ENCODE data around the gene CCNA1. TPM values are rescaled to one million over a fixed set of nuclear protein-coding genes. Genes with fewer than 3 reads are reported as not detected.

Gene CCNA1
- total RNA-seq, 2 donors from 2014 or later: 9.2 TPM; not detected in 1

- Histone ChIP-seq H3K27me3 (replicated peaks; ENCODE audit: insufficient read depth) (no peaks in the 10 kb centered on the region), H3K36me3 (no peaks in the 10 kb centered on the region), H3K27ac (no peak overlapping the region), H3K9me3 (no peaks in the 10 kb centered on the region), H3K4me1 (replicated peaks) (no peaks in the 10 kb centered on the region), H3K4me3 (no peak overlapping the region)
- intact Hi-C loops (cut with DNase I): loop anchor here (10.0 kb wide), 1 partner anchor 313 kb away; no protein-coding TSS in a partner anchor
- TF ChIP-seq POLR2AphosphoS5 (IDR thresholded peaks at IDR 0.05) (no peak), POLR2A (IDR thresholded peaks at IDR 0.05) (no peak), CTCF (IDR thresholded peaks at IDR 0.05) (no peak)
- no peak for DNase-seq (ENCODE audit: low spot score)
Observed at GRCh38 chr13:36421447-36421846, 10.8 kb upstream of the CCNA1 start.

GRCh38 chr13:36428086-36428485 lies 4.2 kb upstream of the CCNA1 start:
- Histone ChIP-seq H3K4me1 (replicated peaks) (peaks cover 2% of the 10 kb centered on the region), H3K4me3 (no peak overlapping the region), H3K27me3 (replicated peaks; ENCODE audit: insufficient read depth) (no peaks in the 10 kb centered on the region), H3K36me3 (no peaks in the 10 kb centered on the region), H3K9me3 (no peaks in the 10 kb centered on the region), H3K27ac (no peak overlapping the region)
- TF ChIP-seq POLR2A (IDR thresholded peaks at IDR 0.05) (no peak), POLR2AphosphoS5 (IDR thresholded peaks at IDR 0.05) (peak; percentile 67), CTCF (IDR thresholded peaks at IDR 0.05) (no peak)
- 29% methylated on average over 2 of the region's 2 CpGs for WGBS
- intact Hi-C loops (cut with DNase I): loop anchor here (10.0 kb wide), 1 partner anchor 307 kb away; no protein-coding TSS in a partner anchor
- DNase-seq (ENCODE audit: low spot score): peak; percentile 32

GRCh38 chr13:36430247-36431203 lies 1.8 kb upstream of the CCNA1 start:
- H3K27ac ChIP-seq: no peak overlapping the region
- peak overlapping the region in 1 of 2 donors; percentile 36 for H3K4me3 ChIP-seq
- DNase-seq (ENCODE audit: low spot score): no peak
- H3K27me3 ChIP-seq (replicated peaks; ENCODE audit: insufficient read depth): no peaks in the 10 kb centered on the region
- no peaks in the 10 kb centered on the region for H3K36me3 ChIP-seq
- no peaks in the 10 kb centered on the region for H3K9me3 ChIP-seq
- intact Hi-C loops (cut with DNase I): no loop called here
- H3K4me1 ChIP-seq (replicated peaks): peaks cover 2% of the 10 kb centered on the region
- TF ChIP-seq POLR2AphosphoS5 (IDR thresholded peaks at IDR 0.05): no peak
- TF ChIP-seq POLR2A (IDR thresholded peaks at IDR 0.05): no peak
- no peak for TF ChIP-seq CTCF (IDR thresholded peaks at IDR 0.05)
- WGBS: 8% methylated on average over 34 of the region's 34 CpGs

GRCh38 chr13:36431204-36432105 lies 840 bp upstream of the CCNA1 start:
- intact Hi-C loops (cut with DNase I): no loop called here
- H3K27me3 ChIP-seq (replicated peaks; ENCODE audit: insufficient read depth): no peaks in the 10 kb centered on the region
- 5% methylated on average over 19 of the region's 85 CpGs for WGBS
- H3K4me3 ChIP-seq: peak overlapping the region; percentile 27 to 36
- no peak for TF ChIP-seq CTCF (IDR thresholded peaks at IDR 0.05)
- TF ChIP-seq POLR2AphosphoS5 (IDR thresholded peaks at IDR 0.05): no peak
- no peak for TF ChIP-seq POLR2A (IDR thresholded peaks at IDR 0.05)
- no peak overlapping the region for H3K27ac ChIP-seq
- no peaks in the 10 kb centered on the region for H3K9me3 ChIP-seq
- H3K36me3 ChIP-seq: no peaks in the 10 kb centered on the region
- peaks cover 2% of the 10 kb centered on the region for H3K4me1 ChIP-seq (replicated peaks)
- no peak for DNase-seq (ENCODE audit: low spot score)

All from prostate gland (tissue), 2 donors.